HG02623 (cell line): Measurements from ENCODE around the gene EXOSC3.
"Not testable (repeated sequence)": the region's sequence is repeated elsewhere in the genome, so short reads cannot be mapped to it uniquely, and the experiment has no call there.

Experiments used
- ATAC-seq: cut with Tn5 transposase; IDR thresholded peaks from one replicate; pipeline ENCODE4 v1.9.1; 2021; ENCODE audit warnings: moderate library complexity; ENCODE audit not compliant: unreplicated experiment

EXOSC3 gene

GRCh38 chr9:37784616-37785483, at the start of gene EXOSC3:
EXOSC3 (minus strand) TSS chr9:37785064; CDS start chr9:37785044, 20 bp downstream.
- peak; percentile 88 for ATAC-seq

- ATAC-seq: no peak
Measured at GRCh38 chr9:37827483-37828165, 42.8 kb upstream of the EXOSC3 start.

GRCh38 chr9:37825174-37825573, 40.3 kb upstream of the EXOSC3 start:
- ATAC-seq: not testable (repeated sequence)

GRCh38 chr9:37820142-37820541, 35.3 kb upstream of the EXOSC3 start:
- ATAC-seq: peak; percentile 50

- ATAC-seq: no peak
Measured at GRCh38 chr9:37818849-37819248, 34.0 kb upstream of the EXOSC3 start.

- no peak for ATAC-seq
Measured at GRCh38 chr9:37812773-37813379, 28.0 kb upstream of the EXOSC3 start.

GRCh38 chr9:37811906-37812476, 27.1 kb upstream of the EXOSC3 start:
- no peak for ATAC-seq

GRCh38 chr9:37809676-37810075, 24.8 kb upstream of the EXOSC3 start:
- ATAC-seq: not testable (repeated sequence)

GRCh38 chr9:37806271-37806670, 21.4 kb upstream of the EXOSC3 start:
- no peak for ATAC-seq

GRCh38 chr9:37801959-37802711, 17.3 kb upstream of the EXOSC3 start:
- no peak for ATAC-seq

- peak; percentile 33 for ATAC-seq
Measured at GRCh38 chr9:37801287-37801850, 16.5 kb upstream of the EXOSC3 start.

- peak; percentile 66 for ATAC-seq
Measured at GRCh38 chr9:37800631-37801286, 15.9 kb upstream of the EXOSC3 start, which contains the start of gene DCAF10. DCAF10 (plus strand) TSS chr9:37800797; CDS start chr9:37800867, 70 bp downstream.

GRCh38 chr9:37798677-37799076, 13.8 kb upstream of the EXOSC3 start:
- ATAC-seq: no peak

- ATAC-seq: no peak
Measured at GRCh38 chr9:37796232-37796631, 11.4 kb upstream of the EXOSC3 start.

GRCh38 chr9:37792122-37792521, 7.3 kb upstream of the EXOSC3 start:
- no peak for ATAC-seq

- no peak for ATAC-seq
Measured at GRCh38 chr9:37790096-37790495, 5.2 kb upstream of the EXOSC3 start.

GRCh38 chr9:37788332-37788731, 3.5 kb upstream of the EXOSC3 start:
- no peak for ATAC-seq

GRCh38 chr9:37787059-37787458, 2.2 kb upstream of the EXOSC3 start:
- ATAC-seq: no peak

- ATAC-seq: no peak
Measured at GRCh38 chr9:37784291-37784615, 611 bp downstream of the EXOSC3 start.

GRCh38 chr9:37778534-37778933, 6.3 kb downstream of the EXOSC3 start:
- no peak for ATAC-seq
